Measurements from ENCODE around the gene ZNF398.

ZNF398 gene

DNA sequence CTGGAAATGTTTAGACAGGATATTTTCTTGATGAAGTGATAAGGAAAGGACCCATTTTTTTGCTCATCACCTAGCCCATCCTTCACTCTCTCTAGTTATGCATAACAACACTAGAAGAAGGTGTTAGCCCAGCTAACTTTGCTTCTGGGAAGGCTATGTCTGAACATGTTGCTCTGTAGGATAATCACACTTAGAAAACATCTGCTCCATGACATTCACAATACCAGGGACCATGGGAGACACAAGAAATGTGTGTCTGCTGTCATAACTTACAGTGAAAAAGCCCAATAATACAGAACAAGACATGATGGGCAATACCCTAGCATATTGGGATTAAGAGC is 34.2 kb downstream of the ZNF398 start:
- H3K4me3 ChIP-seq (replicated peaks; ENCODE audit: low read depth, low read length) = no peak overlapping the region
- TF ChIP-seq, protein P1, sequence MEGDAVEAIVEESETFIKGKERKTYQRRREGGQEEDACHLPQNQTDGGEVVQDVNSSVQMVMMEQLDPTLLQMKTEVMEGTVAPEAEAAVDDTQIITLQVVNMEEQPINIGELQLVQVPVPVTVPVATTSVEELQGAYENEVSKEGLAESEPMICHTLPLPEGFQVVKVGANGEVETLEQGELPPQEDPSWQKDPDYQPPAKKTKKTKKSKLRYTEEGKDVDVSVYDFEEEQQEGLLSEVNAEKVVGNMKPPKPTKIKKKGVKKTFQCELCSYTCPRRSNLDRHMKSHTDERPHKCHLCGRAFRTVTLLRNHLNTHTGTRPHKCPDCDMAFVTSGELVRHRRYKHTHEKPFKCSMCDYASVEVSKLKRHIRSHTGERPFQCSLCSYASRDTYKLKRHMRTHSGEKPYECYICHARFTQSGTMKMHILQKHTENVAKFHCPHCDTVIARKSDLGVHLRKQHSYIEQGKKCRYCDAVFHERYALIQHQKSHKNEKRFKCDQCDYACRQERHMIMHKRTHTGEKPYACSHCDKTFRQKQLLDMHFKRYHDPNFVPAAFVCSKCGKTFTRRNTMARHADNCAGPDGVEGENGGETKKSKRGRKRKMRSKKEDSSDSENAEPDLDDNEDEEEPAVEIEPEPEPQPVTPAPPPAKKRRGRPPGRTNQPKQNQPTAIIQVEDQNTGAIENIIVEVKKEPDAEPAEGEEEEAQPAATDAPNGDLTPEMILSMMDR (IDR thresholded peaks at IDR 0.05; ENCODE audit: low read depth, low read length, missing control alignments) = no peak
- DNase-seq (ENCODE audit: extremely low read depth, low read depth) = no peak

DNA sequence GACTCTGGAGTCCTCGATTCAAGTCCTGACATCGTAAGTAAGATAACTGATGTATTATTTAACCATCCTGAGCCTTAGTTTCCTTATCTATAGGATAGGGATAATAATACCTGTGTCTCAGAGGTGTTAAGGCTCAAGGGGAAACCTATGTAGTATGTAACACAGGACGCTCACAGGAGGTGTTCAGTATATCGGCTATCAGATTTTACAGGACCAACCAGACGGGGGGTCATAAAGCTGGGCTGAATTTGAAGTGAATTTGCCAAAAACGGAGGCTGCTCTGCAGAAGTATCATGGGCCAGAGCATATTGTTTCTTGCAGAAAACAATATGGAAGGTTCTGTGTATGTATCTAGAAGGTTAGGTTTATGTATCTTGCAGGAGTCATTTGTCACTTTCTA is 37.0 kb downstream of the ZNF398 start:
- DNase-seq (ENCODE audit: extremely low read depth, low read depth) = no peak
- TF ChIP-seq, protein P1 (IDR thresholded peaks at IDR 0.05; ENCODE audit: low read depth, low read length, missing control alignments) = no peak
- no peak overlapping the region for H3K4me3 ChIP-seq (replicated peaks; ENCODE audit: low read depth, low read length)

DNA sequence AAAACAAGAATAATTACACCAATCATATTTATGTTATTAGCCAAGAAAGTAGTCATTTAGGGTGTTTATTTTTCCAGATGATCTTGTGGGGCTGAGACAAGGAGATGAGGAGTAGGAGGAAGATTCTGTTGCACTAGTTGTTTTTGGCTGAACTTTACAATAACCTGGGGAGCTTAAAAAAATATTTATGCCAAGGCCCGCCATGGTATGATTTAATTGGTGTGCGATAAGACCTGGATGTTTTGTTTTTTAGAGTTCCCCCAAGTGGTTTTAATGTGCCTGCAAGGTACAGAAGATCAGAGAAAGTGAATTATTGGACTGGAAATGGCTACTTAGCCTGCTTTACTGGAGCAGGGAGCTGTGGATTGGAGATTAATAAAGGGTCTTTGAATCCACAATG is 41.0 kb downstream of the ZNF398 start:
- no peak for DNase-seq (ENCODE audit: extremely low read depth, low read depth)
- no peak overlapping the region for H3K4me3 ChIP-seq (replicated peaks; ENCODE audit: low read depth, low read length)
- TF ChIP-seq, protein P1 (IDR thresholded peaks at IDR 0.05; ENCODE audit: low read depth, low read length, missing control alignments) = no peak

DNA sequence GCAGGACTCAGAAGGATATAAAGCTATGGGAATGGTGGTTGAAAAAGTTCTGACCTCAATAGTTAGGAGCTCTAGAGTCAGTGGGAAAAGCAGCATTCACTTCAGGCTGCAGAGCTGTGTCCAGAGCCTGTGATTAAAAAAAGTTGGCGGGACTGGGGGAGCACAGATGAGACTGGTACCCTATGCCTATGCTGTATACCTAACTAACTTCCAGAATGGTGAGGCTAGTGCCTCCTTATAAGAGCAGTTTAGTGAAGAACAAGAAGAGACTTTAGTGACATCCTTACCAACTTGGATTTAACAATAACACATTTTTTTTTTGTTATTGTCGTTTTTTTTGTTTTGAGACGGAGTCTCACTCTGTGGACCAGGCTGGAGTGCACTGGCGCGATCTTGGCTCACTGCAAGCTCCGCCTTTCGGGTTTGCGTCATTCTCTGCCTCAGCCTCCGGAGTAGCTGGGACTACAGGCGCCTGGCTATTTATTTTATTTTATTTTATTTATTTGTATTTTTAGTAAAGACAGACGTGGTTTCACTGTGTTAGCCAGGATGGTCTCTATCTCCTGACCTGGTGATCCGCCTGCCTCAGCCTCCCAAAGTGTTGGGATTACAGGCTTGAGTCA is 41.5 kb downstream of the ZNF398 start:
- H3K4me3 ChIP-seq (replicated peaks; ENCODE audit: low read depth, low read length) = no peak overlapping the region
- no peak for DNase-seq (ENCODE audit: extremely low read depth, low read depth)
- TF ChIP-seq, protein P1 (IDR thresholded peaks at IDR 0.05; ENCODE audit: low read depth, low read length, missing control alignments) = no peak

DNA sequence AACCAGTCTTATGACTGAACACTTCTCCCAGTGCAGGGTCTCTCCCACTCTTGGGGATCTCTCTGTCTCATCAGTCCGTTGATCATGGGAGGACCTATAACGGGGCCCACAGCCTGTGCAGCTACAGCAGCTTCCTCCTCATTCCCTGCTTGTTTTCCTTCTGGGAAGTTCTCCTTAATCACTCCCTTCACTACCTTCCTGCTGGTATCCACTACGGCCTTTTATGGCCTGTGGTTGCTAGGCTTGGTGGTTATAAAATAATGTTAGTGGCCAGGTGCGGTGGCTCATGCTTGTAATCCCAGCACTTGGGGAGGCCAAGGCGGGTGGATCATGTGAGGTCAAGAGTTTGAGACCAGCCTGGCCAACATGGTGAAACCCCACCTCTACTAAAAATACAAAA is 44.6 kb downstream of the ZNF398 start:
- DNase-seq (ENCODE audit: extremely low read depth, low read depth) = no peak
- no peak overlapping the region for H3K4me3 ChIP-seq (replicated peaks; ENCODE audit: low read depth, low read length)
- TF ChIP-seq, protein P1 (IDR thresholded peaks at IDR 0.05; ENCODE audit: low read depth, low read length, missing control alignments) = no peak

DNA sequence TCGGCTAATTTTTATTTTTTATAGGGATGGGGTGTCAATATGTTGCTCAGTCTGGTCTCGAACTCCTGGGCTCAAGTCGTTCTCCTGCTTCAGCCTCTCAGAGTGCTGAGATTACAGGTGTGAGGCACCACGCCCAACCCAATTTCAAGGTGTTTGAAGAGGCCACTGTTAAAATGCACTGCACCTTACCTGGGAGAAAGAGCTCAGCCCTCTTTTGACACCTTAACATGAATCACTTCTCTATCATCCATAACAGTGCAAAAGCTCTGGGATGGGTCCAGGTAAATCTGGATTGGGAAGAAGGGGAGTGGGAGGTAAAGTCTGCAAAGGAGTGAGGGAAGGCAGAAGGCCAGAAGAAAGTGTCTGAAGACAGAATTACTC is 47.5 kb downstream of the ZNF398 start:
- TF ChIP-seq, protein P1 (IDR thresholded peaks at IDR 0.05; ENCODE audit: low read depth, low read length, missing control alignments) = no peak
- H3K4me3 ChIP-seq (replicated peaks; ENCODE audit: low read depth, low read length) = peak overlapping the region; percentile 56
- no peak for DNase-seq (ENCODE audit: extremely low read depth, low read depth)
